A673 (cell line): ENCODE data around the gene TRNAU1AP. TPM values are rescaled to one million over a fixed set of nuclear protein-coding genes. Genes with fewer than 3 reads are reported as not detected.
A peak's percentile ranks its signal among the peaks of the same experiment; 100 is the strongest.

Experiments
- BruUV-seq: library from RNA; stranded (reverse); fragments of 400-500 nt; replicated peaks from 2 replicates; lab custom pipeline; 2021; lab: Mats Ljungman, UMichigan
- CTCF ChIA-PET: fragments of 300-600 bp; sonication (Branson Sonifier 250); formaldehyde crosslinking; loops from one replicate; lab custom pipeline; 2022; ENCODE audit warnings: antibody characterized with exemption; lab: Charles Lee
- POLR2A ChIA-PET: fragments of 300-600 bp; sonication (Branson Sonifier 250); formaldehyde crosslinking; loops from one replicate; lab custom pipeline; 2022; ENCODE audit warnings: antibody characterized with exemption; ENCODE audit not compliant: low non-redundant PET; lab: Charles Lee
- DNase-seq: peaks from one replicate; pipeline ENCODE4 v3.0.0-alpha.2; 2015; ENCODE audit warnings: low spot score
- H3K27ac ChIP-seq: fragments of 200-600 bp; sonication (generic); 2 replicates; pipeline ENCODE4 v1.5.1; 2016; ENCODE audit warnings: mixed run types, low read depth, mild to moderate bottlenecking, mixed read lengths, antibody characterized with exemption, low read length; ENCODE audit not compliant: poor library complexity, severe bottlenecking
- H3K27me3 ChIP-seq: fragments of 200-600 bp; sonication (generic); replicated peaks from 2 replicates; pipeline ENCODE4 v1.6.1; 2017; ENCODE audit warnings: mixed run types, low read depth, mild to moderate bottlenecking, mixed read lengths, antibody characterized with exemption, low read length; ENCODE audit not compliant: insufficient read depth, poor library complexity
- H3K36me3 ChIP-seq: fragments of 200-600 bp; sonication (generic); 2 replicates; pipeline ENCODE4 v1.6.1; 2016; ENCODE audit warnings: mixed run types, mild to moderate bottlenecking, mixed read lengths, antibody characterized with exemption, low read length; ENCODE audit not compliant: insufficient read depth, poor library complexity, severe bottlenecking
- H3K4me1 ChIP-seq: fragments of 200-600 bp; sonication (generic); 2 replicates; pipeline ENCODE4 v1.6.1; 2017; ENCODE audit warnings: mixed run types, mild to moderate bottlenecking, mixed read lengths, antibody characterized with exemption, low read length; ENCODE audit not compliant: insufficient read depth, poor library complexity, severe bottlenecking
- H3K4me3 ChIP-seq: fragments of 200-600 bp; sonication (generic); 2 replicates; pipeline ENCODE4 v1.5.1; 2016; ENCODE audit warnings: low read depth, mixed run types, mild to moderate bottlenecking, mixed read lengths, low read length; ENCODE audit not compliant: poor library complexity, severe bottlenecking
- H3K9me3 ChIP-seq: fragments of 200-600 bp; sonication (generic); 2 replicates; pipeline ENCODE4 v1.6.1; 2016; ENCODE audit warnings: mixed run types, low read depth, mild to moderate bottlenecking, mixed read lengths, antibody characterized with exemption, low read length; ENCODE audit not compliant: poor library complexity, severe bottlenecking
- EZH2 ChIP-seq: fragments of 200-600 bp; sonication (generic); IDR thresholded peaks from 2 replicates; pipeline ENCODE4 v1.6.1; 2017; ENCODE audit warnings: borderline replicate concordance, low read depth, mild to moderate bottlenecking, mixed read lengths, antibody characterized with exemption, low read length; ENCODE audit not compliant: poor library complexity, severe bottlenecking
- intact Hi-C: fragments of 100-400 bp; cut with micrococcal nuclease; formaldehyde crosslinking; loops from one replicate; pipeline ENCODE4 v1.10.0; 2022; ENCODE audit not compliant: unreplicated experiment
- total RNA-seq: library from RNA; stranded (reverse); gene quantifications from 2 replicates; pipeline ENCODE4 v1.2.3, GENCODE V29; 2021
- TF ChIP-seq, protein P1 (sequence below): fragments of 300-800, 200-600 bp; sonication (generic); conservative IDR thresholded peaks from 2 replicates; pipeline ENCODE4 v1.5.1; 2017; ENCODE audit warnings: low read depth, mild to moderate bottlenecking, antibody characterized with exemption, low read length, moderate library complexity, mixed read lengths

The TRNAU1AP gene
- total RNA-seq, 1 experiment from 2014 or later = 33.8 TPM

GRCh38 chr1:28516518-28516956 lies 36.3 kb upstream of the TRNAU1AP start:
- DNase-seq = peak; percentile 41
- H3K27me3 ChIP-seq = no peaks in the 10 kb centered on the region
- BruUV-seq = no TSS peak
- peaks cover 26% of the 10 kb centered on the region for H3K36me3 ChIP-seq
- ChIA-PET POLR2A (interaction anchor here (1.0 to 1.1 kb wide), 2 partner anchors 65 to 220 kb away, joined by 6 to 10 read pairs; partner anchors contain the start of gene YTHDF2), CTCF (interaction anchor here (2.4 kb wide), 1 partner anchor 65 kb away, joined by 8 read pairs; no protein-coding TSS in a partner anchor)
- H3K4me1 ChIP-seq = peaks cover 12% of the 10 kb centered on the region
- intact Hi-C loops = loop anchor here (5.0 to 10.0 kb wide), 3 partner anchors 66 to 272 kb away; no protein-coding TSS in a partner anchor
- H3K4me3 ChIP-seq = no peak overlapping the region
- TF ChIP-seq, protein P1, sequence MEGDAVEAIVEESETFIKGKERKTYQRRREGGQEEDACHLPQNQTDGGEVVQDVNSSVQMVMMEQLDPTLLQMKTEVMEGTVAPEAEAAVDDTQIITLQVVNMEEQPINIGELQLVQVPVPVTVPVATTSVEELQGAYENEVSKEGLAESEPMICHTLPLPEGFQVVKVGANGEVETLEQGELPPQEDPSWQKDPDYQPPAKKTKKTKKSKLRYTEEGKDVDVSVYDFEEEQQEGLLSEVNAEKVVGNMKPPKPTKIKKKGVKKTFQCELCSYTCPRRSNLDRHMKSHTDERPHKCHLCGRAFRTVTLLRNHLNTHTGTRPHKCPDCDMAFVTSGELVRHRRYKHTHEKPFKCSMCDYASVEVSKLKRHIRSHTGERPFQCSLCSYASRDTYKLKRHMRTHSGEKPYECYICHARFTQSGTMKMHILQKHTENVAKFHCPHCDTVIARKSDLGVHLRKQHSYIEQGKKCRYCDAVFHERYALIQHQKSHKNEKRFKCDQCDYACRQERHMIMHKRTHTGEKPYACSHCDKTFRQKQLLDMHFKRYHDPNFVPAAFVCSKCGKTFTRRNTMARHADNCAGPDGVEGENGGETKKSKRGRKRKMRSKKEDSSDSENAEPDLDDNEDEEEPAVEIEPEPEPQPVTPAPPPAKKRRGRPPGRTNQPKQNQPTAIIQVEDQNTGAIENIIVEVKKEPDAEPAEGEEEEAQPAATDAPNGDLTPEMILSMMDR = no peak
- no peak for TF ChIP-seq EZH2
- no peaks in the 10 kb centered on the region for H3K9me3 ChIP-seq
- H3K27ac ChIP-seq = peak overlapping the region; percentile 96

DNA sequence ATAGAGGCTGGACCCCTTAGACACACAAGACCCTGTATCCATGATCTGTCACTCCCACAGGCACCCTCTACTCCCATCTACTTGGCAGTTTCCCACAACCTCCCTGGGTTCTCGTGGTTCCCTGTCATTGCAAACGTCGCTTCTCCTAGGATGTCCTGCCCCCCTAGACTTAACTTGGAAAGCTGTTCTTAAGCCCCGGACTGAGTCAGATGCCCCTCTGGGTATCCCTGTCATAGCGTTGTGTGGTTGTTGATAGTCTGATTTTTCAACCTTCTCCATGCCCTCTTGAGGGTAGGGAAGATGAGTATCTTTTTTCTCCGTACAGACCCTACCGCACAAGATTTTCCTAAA lies 35.3 kb upstream of the TRNAU1AP start:
- Histone ChIP-seq H3K27ac (peak overlapping the region; percentile 96), H3K4me1 (peaks cover 14% of the 10 kb centered on the region), H3K27me3 (no peaks in the 10 kb centered on the region), H3K36me3 (peaks cover 15% of the 10 kb centered on the region), H3K4me3 (peak overlapping the region; percentile 66), H3K9me3 (no peaks in the 10 kb centered on the region)
- POLR2A ChIA-PET = no interaction called here
- intact Hi-C loops = loop anchor here (1.0 to 10.0 kb wide), 4 partner anchors 65 to 273 kb away; no protein-coding TSS in a partner anchor
- no TSS peak for BruUV-seq
- CTCF ChIA-PET = interaction anchor here (1.2 to 2.4 kb wide), 3 partner anchors 64 to 359 kb away, joined by 4 to 8 read pairs (median 7); no protein-coding TSS in a partner anchor
- peak; percentile 60 for DNase-seq
- no peak for TF ChIP-seq EZH2
- TF ChIP-seq, protein P1 = no peak

GRCh38 chr1:28518000-28518744 lies 34.7 kb upstream of the TRNAU1AP start:
- H3K27ac ChIP-seq = peak overlapping the region; percentile 96
- DNase-seq = peak; percentile 95
- H3K4me3 ChIP-seq = peak overlapping the region; percentile 66
- no TSS peak for BruUV-seq
- intact Hi-C loops = loop anchor here (1.0 to 10.0 kb wide), 5 partner anchors 64 to 359 kb away; no protein-coding TSS in a partner anchor
- peaks cover 14% of the 10 kb centered on the region for H3K4me1 ChIP-seq
- TF ChIP-seq, protein P1 = peak; percentile 95
- TF ChIP-seq EZH2 = no peak
- ChIA-PET POLR2A (interaction anchor here (0.5 kb wide), 1 partner anchor 430 kb away, joined by 3 read pairs; the partner anchor contains the start of gene EYA3), CTCF (interaction anchor here (0.5 to 2.4 kb wide), 6 partner anchors 64 to 359 kb away, joined by 3 to 8 read pairs (median 4); no protein-coding TSS in a partner anchor)
- no peaks in the 10 kb centered on the region for H3K27me3 ChIP-seq
- peaks cover 10% of the 10 kb centered on the region for H3K36me3 ChIP-seq
- H3K9me3 ChIP-seq = no peaks in the 10 kb centered on the region
